ENCODE results near the gene SMAD2. TPM values are rescaled to one million over a fixed set of nuclear protein-coding genes. Genes with fewer than 3 reads are reported as not detected.
A peak's percentile ranks its signal among the peaks of the same experiment; 100 is the strongest.

SMAD2 gene
- total RNA-seq, 1 experiment from 2014 or later = 25.5 TPM

DNA sequence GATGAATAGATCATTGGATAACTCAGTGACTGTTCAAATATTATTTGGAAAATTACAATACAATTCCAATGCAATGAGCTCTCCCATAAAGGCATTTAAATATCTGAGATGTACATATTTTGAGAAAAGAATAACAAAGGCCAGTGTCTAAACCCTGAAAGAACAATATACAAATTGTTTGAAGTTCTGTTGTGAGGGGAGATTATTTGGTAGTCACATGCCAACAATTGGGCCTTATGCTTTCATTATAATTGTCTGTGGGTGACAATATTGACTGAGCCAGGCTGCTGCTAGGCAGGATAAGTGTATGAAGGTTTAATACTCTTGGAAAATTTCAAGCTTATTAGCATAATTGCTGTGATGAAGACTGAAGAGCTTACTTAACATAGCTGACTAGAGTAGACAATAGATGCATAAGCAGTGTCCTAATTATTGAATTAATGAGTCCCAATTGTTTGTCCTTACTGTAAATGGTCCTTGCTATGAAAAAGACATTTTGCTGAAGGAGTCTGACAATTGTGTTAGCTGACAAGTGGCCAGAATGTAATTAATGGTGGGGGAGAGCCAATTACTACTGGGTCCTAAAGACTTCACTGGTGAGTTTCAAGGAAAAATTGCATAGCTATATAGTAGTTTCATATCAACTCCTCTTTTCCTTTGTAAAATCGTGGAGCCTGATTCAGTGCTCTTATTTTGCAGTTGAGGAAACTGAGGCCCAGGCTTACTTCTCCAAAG, 5.0 kb upstream of the SMAD2 start:
- Histone ChIP-seq H2AFZ (ENCODE audit: low read length) (no peak overlapping the region), H3K27me3 (ENCODE audit: low read length) (no peaks in the 10 kb centered on the region), H3K9me3 (ENCODE audit: low read length) (no peaks in the 10 kb centered on the region), H3K4me3 (ENCODE audit: low read length) (no peak overlapping the region), H3F3A (ENCODE audit: low read length, unreplicated experiment) (no peaks in the 10 kb centered on the region), H3K4me2 (ENCODE audit: low read length) (no peak overlapping the region), H3K79me2 (ENCODE audit: low read length) (no peaks in the 10 kb centered on the region), H3K4me1 (ENCODE audit: insufficient read depth, low read length) (no peaks in the 10 kb centered on the region), H3K27ac (ENCODE audit: low read length) (no peak overlapping the region), H3K36me3 (ENCODE audit: low read depth, low read length) (no peaks in the 10 kb centered on the region), H4K20me1 (ENCODE audit: low read length) (no peaks in the 10 kb centered on the region), H3K9me2 (replicated peaks; ENCODE audit: low read length) (no peaks in the 10 kb centered on the region), H3K9ac (ENCODE audit: low read length) (no peak overlapping the region)
- ATAC-seq = no peak
- TF ChIP-seq EZH2 (IDR thresholded peaks at IDR 0.05; ENCODE audit: low read length, unreplicated experiment) = no peak
- TF ChIP-seq EZH2phosphoT487 (IDR thresholded peaks at IDR 0.05; ENCODE audit: borderline replicate concordance, low read length) = no peak
- TF ChIP-seq, protein P1, sequence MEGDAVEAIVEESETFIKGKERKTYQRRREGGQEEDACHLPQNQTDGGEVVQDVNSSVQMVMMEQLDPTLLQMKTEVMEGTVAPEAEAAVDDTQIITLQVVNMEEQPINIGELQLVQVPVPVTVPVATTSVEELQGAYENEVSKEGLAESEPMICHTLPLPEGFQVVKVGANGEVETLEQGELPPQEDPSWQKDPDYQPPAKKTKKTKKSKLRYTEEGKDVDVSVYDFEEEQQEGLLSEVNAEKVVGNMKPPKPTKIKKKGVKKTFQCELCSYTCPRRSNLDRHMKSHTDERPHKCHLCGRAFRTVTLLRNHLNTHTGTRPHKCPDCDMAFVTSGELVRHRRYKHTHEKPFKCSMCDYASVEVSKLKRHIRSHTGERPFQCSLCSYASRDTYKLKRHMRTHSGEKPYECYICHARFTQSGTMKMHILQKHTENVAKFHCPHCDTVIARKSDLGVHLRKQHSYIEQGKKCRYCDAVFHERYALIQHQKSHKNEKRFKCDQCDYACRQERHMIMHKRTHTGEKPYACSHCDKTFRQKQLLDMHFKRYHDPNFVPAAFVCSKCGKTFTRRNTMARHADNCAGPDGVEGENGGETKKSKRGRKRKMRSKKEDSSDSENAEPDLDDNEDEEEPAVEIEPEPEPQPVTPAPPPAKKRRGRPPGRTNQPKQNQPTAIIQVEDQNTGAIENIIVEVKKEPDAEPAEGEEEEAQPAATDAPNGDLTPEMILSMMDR (conservative IDR thresholded peaks at IDR 0.05; ENCODE audit: low read depth, low read length) = no peak
- POLR2A ChIA-PET (ENCODE audit: unreplicated experiment) = no interaction called here
- intact Hi-C loops (cut with micrococcal nuclease) = no loop called here
- DNase-seq = no peak
- no TSS peak for BruUV-seq (replicated peaks)
- CTCF ChIA-PET = no interaction called here

DNA sequence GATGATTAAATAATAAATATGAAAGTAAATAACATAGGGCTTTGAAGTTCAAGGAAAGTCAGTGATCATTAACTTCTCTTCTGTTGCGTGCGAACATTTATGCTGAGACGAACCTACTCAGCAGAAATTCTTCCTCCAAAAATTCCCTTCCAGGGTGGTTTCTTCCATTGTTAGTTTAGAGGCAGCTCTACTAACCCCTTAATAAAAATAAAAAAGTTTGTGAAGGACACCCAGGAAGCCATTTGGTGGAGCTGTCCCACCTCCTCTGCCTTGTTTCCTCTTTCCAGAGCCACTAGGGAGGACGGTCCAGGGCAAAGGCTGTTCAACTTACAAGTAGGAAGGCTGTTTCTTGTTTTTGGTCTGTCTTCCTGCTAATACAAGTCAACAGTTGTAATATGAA, 2.1 kb upstream of the SMAD2 start:
- H3K4me3 ChIP-seq (ENCODE audit: low read length) = no peak overlapping the region
- no peaks in the 10 kb centered on the region for H3K9me2 ChIP-seq (replicated peaks; ENCODE audit: low read length)
- BruUV-seq (replicated peaks) = no TSS peak
- no peaks in the 10 kb centered on the region for H3F3A ChIP-seq (ENCODE audit: low read length, unreplicated experiment)
- TF ChIP-seq, protein P1 (conservative IDR thresholded peaks at IDR 0.05; ENCODE audit: low read depth, low read length) = no peak
- no peak for TF ChIP-seq EZH2 (IDR thresholded peaks at IDR 0.05; ENCODE audit: low read length, unreplicated experiment)
- no peak for TF ChIP-seq EZH2phosphoT487 (IDR thresholded peaks at IDR 0.05; ENCODE audit: borderline replicate concordance, low read length)
- peaks cover 23% of the 10 kb centered on the region for H3K79me2 ChIP-seq (ENCODE audit: low read length)
- H4K20me1 ChIP-seq (ENCODE audit: low read length) = no peaks in the 10 kb centered on the region
- DNase-seq = no peak
- H3K9me3 ChIP-seq (ENCODE audit: low read length) = no peaks in the 10 kb centered on the region
- ChIA-PET POLR2A (ENCODE audit: unreplicated experiment) (no interaction called here), CTCF (no interaction called here)
- H3K4me1 ChIP-seq (ENCODE audit: insufficient read depth, low read length) = no peaks in the 10 kb centered on the region; the same call in 1 of the 2 replicates
- no peaks in the 10 kb centered on the region for H3K36me3 ChIP-seq (ENCODE audit: low read depth, low read length)
- H3K27ac ChIP-seq (ENCODE audit: low read length) = no peak overlapping the region
- ATAC-seq = no peak
- no peak overlapping the region for H3K4me2 ChIP-seq (ENCODE audit: low read length)
- no peak overlapping the region for H3K9ac ChIP-seq (ENCODE audit: low read length)
- intact Hi-C loops (cut with micrococcal nuclease) = loop anchor here (5.0 kb wide), 1 partner anchor 70 kb away; no protein-coding TSS in a partner anchor
- no peak overlapping the region for H2AFZ ChIP-seq (ENCODE audit: low read length)
- no peaks in the 10 kb centered on the region for H3K27me3 ChIP-seq (ENCODE audit: low read length)

DNA sequence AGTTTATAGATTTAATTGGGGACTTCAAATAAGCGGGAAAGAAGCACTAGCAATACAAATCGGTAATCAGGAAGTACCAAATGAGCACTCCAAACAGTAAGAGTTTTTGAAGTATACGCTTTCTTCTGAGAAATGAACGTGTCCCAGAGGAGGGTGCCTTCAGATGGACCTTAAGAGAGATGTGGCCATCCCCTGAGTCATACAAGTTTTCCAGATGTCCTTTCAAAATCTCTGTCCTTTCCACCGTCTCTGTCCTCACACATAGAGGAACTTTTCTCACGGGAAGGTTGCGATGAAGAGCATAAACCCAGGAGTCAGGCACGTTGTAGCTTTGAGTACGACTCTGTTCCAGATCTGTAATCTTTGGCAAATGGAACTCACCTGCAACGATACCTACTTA, 1.7 kb upstream of the SMAD2 start:
- intact Hi-C loops (cut with micrococcal nuclease) = loop anchor here (5.0 kb wide), 1 partner anchor 70 kb away; no protein-coding TSS in a partner anchor
- Histone ChIP-seq H3K27me3 (ENCODE audit: low read length) (no peaks in the 10 kb centered on the region), H3K79me2 (ENCODE audit: low read length) (peaks cover 26% of the 10 kb centered on the region), H3K4me1 (ENCODE audit: insufficient read depth, low read length) (no peaks in the 10 kb centered on the region; the same call in 1 of the 2 replicates), H3K9me2 (replicated peaks; ENCODE audit: low read length) (no peaks in the 10 kb centered on the region), H3K4me2 (ENCODE audit: low read length) (peak overlapping the region; percentile 79; the same call in 1 of the 2 replicates), H3K36me3 (ENCODE audit: low read depth, low read length) (no peaks in the 10 kb centered on the region), H3K9ac (ENCODE audit: low read length) (no peak overlapping the region), H4K20me1 (ENCODE audit: low read length) (no peaks in the 10 kb centered on the region), H3K4me3 (ENCODE audit: low read length) (no peak overlapping the region), H3K27ac (ENCODE audit: low read length) (no peak overlapping the region), H3K9me3 (ENCODE audit: low read length) (no peaks in the 10 kb centered on the region), H2AFZ (ENCODE audit: low read length) (no peak overlapping the region), H3F3A (ENCODE audit: low read length, unreplicated experiment) (no peaks in the 10 kb centered on the region)
- ChIA-PET POLR2A (ENCODE audit: unreplicated experiment) (no interaction called here), CTCF (no interaction called here)
- TF ChIP-seq EZH2phosphoT487 (IDR thresholded peaks at IDR 0.05; ENCODE audit: borderline replicate concordance, low read length) = no peak
- TF ChIP-seq EZH2 (IDR thresholded peaks at IDR 0.05; ENCODE audit: low read length, unreplicated experiment) = no peak
- TF ChIP-seq, protein P1 (conservative IDR thresholded peaks at IDR 0.05; ENCODE audit: low read depth, low read length) = no peak
- no TSS peak for BruUV-seq (replicated peaks)
- DNase-seq (no peak), ATAC-seq (no peak)
